H9 (cell line): ENCODE results near the gene LNP1. TPM values are rescaled to one million over a fixed set of nuclear protein-coding genes. Genes with fewer than 3 reads are reported as not detected.

ENCODE experiments used
- DNase-seq: peaks from one replicate; pipeline ENCODE4 v3.0.0-alpha.2; 2017
- H2AFZ ChIP-seq: one replicate; pipeline ENCODE4 v1.6.1; 2013; ENCODE audit warnings: mild to moderate bottlenecking, low read length, control low read depth, moderate library complexity
- H2AK5ac ChIP-seq: 2 replicates; pipeline ENCODE4 v1.6.1; 2013; ENCODE audit warnings: low read length, control low read depth, mixed read lengths; ENCODE audit not compliant: insufficient read length
- H2BK120ac ChIP-seq: one replicate; pipeline ENCODE4 v1.6.1; 2013; ENCODE audit warnings: low read depth, mild to moderate bottlenecking, low read length, control low read depth, inconsistent platforms; ENCODE audit not compliant: poor library complexity, severe bottlenecking
- H2BK12ac ChIP-seq: 2 replicates; pipeline ENCODE4 v1.6.1; 2013; ENCODE audit warnings: low read length, control low read depth, mixed read lengths, low read depth; ENCODE audit not compliant: insufficient read length
- H2BK15ac ChIP-seq: 2 replicates; pipeline ENCODE4 v1.6.1; 2013; ENCODE audit warnings: low read depth, low read length, control low read depth
- H2BK20ac ChIP-seq: one replicate; pipeline ENCODE4 v1.6.1; 2013; ENCODE audit warnings: low read depth, mild to moderate bottlenecking, low read length, control low read depth, inconsistent platforms; ENCODE audit not compliant: poor library complexity, severe bottlenecking
- H2BK5ac ChIP-seq: 2 replicates; pipeline ENCODE4 v1.6.1; 2013; ENCODE audit warnings: low read length, control low read depth, mixed read lengths; ENCODE audit not compliant: insufficient read length
- H3K14ac ChIP-seq: 2 replicates; pipeline ENCODE4 v1.6.1; 2013; ENCODE audit warnings: low read length, control low read depth; ENCODE audit not compliant: insufficient read depth
- H3K18ac ChIP-seq: 2 replicates; pipeline ENCODE4 v1.6.1; 2013; ENCODE audit warnings: low read depth, mild to moderate bottlenecking, mixed read lengths, low read length, control low read depth; ENCODE audit not compliant: insufficient read length
- H3K23ac ChIP-seq: 2 replicates; pipeline ENCODE4 v1.6.1; 2013; ENCODE audit warnings: low read length, control low read depth, mixed read lengths, low read depth; ENCODE audit not compliant: insufficient read length
- H3K23me2 ChIP-seq: 2 replicates; pipeline ENCODE4 v1.6.1; 2013; ENCODE audit warnings: low read depth, mild to moderate bottlenecking, mixed read lengths, low read length, control low read depth; ENCODE audit not compliant: insufficient read length, poor library complexity, severe bottlenecking
- H3K27ac ChIP-seq: 2 replicates; pipeline ENCODE4 v1.5.1; 2013; ENCODE audit warnings: low read length, control low read depth, mixed read lengths, low read depth; ENCODE audit not compliant: insufficient read length
- H3K27me3 ChIP-seq: 2 replicates; pipeline ENCODE4 v1.6.1; 2013; ENCODE audit warnings: low read length, control low read depth, inconsistent platforms; ENCODE audit not compliant: insufficient read depth
- H3K4ac ChIP-seq: 2 replicates; pipeline ENCODE4 v1.6.1; 2013; ENCODE audit warnings: low read depth, mild to moderate bottlenecking, control low read depth, inconsistent platforms, low read length, moderate library complexity
- H3K4me1 ChIP-seq: 2 replicates; pipeline ENCODE4 v1.6.1; 2013; ENCODE audit warnings: low read length, control low read depth, inconsistent platforms; ENCODE audit not compliant: insufficient read depth
- H3K4me2 ChIP-seq: 2 replicates; pipeline ENCODE4 v1.6.1; 2013; ENCODE audit warnings: low read length, control low read depth, mixed read lengths; ENCODE audit not compliant: insufficient read length, insufficient read depth
- H3K56ac ChIP-seq: 2 replicates; pipeline ENCODE4 v1.6.1; 2013; ENCODE audit warnings: low read depth, mild to moderate bottlenecking, mixed read lengths, low read length, control low read depth; ENCODE audit not compliant: insufficient read length
- H3K79me1 ChIP-seq: 2 replicates; pipeline ENCODE4 v1.6.1; 2013; ENCODE audit warnings: low read depth, mild to moderate bottlenecking, moderate library complexity, low read length, control low read depth, inconsistent platforms; ENCODE audit not compliant: insufficient read depth, poor library complexity, severe bottlenecking
- H3K79me2 ChIP-seq: 2 replicates; pipeline ENCODE4 v1.6.1; 2013; ENCODE audit warnings: low read length, control low read depth, inconsistent platforms; ENCODE audit not compliant: insufficient read depth
- H3K9ac ChIP-seq: 2 replicates; pipeline ENCODE4 v1.6.1; 2013; ENCODE audit warnings: low read length, control low read depth, mixed read lengths; ENCODE audit not compliant: insufficient read length; ENCODE audit errors: extremely low read depth
- H3K9me3 ChIP-seq: one replicate; pipeline ENCODE4 v1.6.1; 2013; ENCODE audit warnings: low read depth, low read length, inconsistent platforms; ENCODE audit not compliant: control insufficient read depth
- H3T11ph ChIP-seq: one replicate; pipeline ENCODE4 v1.6.1; 2013; ENCODE audit warnings: mild to moderate bottlenecking, low read length, control low read depth, inconsistent platforms
- H4K20me1 ChIP-seq: one replicate; pipeline ENCODE4 v1.6.1; 2013; ENCODE audit not compliant: control insufficient read depth, insufficient read length, insufficient read depth
- H4K5ac ChIP-seq: 2 replicates; pipeline ENCODE4 v1.6.1; 2013; ENCODE audit warnings: low read depth, mild to moderate bottlenecking, mixed read lengths, low read length, control low read depth; ENCODE audit not compliant: insufficient read length
- H4K8ac ChIP-seq: replicated peaks from 2 replicates; pipeline ENCODE4 v1.6.1; 2013; ENCODE audit warnings: low read length, control low read depth, mixed read lengths, low read depth; ENCODE audit not compliant: insufficient read length
- H4K91ac ChIP-seq: 2 replicates; pipeline ENCODE4 v1.6.1; 2013; ENCODE audit warnings: low read depth, mild to moderate bottlenecking, moderate library complexity, mixed read lengths, low read length, control low read depth; ENCODE audit not compliant: insufficient read length
- H3K27ac Mint-ChIP-seq, 3 experiments: 2 replicates in 2 of 3; 3 replicates in 1 of 3; pipeline ENCODE4 v1.8.0; 2020 to 2021; ENCODE audit warnings: mixed read lengths in 3 of 3, mild to moderate bottlenecking in 1 of 3, moderate library complexity in 1 of 3
- H3K27me3 Mint-ChIP-seq: 2 replicates; pipeline ENCODE4 v1.8.0; 2021; ENCODE audit warnings: low read depth, mild to moderate bottlenecking, moderate library complexity, mixed read lengths
- H3K36me3 Mint-ChIP-seq, 3 experiments: 2 replicates in 2 of 3; 3 replicates in 1 of 3; pipeline ENCODE4 v1.8.0; 2020 to 2021; ENCODE audit warnings: low read depth in 3 of 3, mixed read lengths in 3 of 3; ENCODE audit not compliant: insufficient read depth in 1 of 3
- H3K4me1 Mint-ChIP-seq, 2 experiments: 2 replicates each; pipeline ENCODE4 v1.8.0; 2020; ENCODE audit warnings: mixed read lengths in 2 of 2
- H3K4me3 Mint-ChIP-seq, 2 experiments: 2 replicates in 1 of 2; 3 replicates in 1 of 2; pipeline ENCODE4 v1.8.0; 2020 to 2021; ENCODE audit warnings: mild to moderate bottlenecking in 2 of 2, mixed read lengths in 2 of 2, moderate library complexity in 1 of 2
- H3K9me3 Mint-ChIP-seq, 2 experiments: 2 replicates in 1 of 2; 3 replicates in 1 of 2; pipeline ENCODE4 v1.8.0; 2020; ENCODE audit warnings: mild to moderate bottlenecking in 2 of 2, mixed read lengths in 2 of 2, moderate library complexity in 1 of 2
- CTCF ChIP-seq: fragments of 200-600 bp; sonication (generic); conservative IDR thresholded peaks from 3 replicates; pipeline ENCODE4 v1.8.0; 2021; ENCODE audit warnings: antibody characterized with exemption, mild to moderate bottlenecking
- WGBS: extraction: QIAGEN DNeasy Blood & Tissue Kit; methylation state at CpG from one replicate; pipeline ENCODE4 v1.1.7; 2013; ENCODE audit warnings: missing lambda C conversion rate, low lambda C conversion rate, mixed read lengths; ENCODE audit not compliant: insufficient read length; ENCODE audit errors: extremely low coverage; 5-methylcytosine and 5-hydroxymethylcytosine counted together
- total RNA-seq: library from RNA; stranded (reverse); gene quantifications from 2 replicates; pipeline ENCODE4 v1.2.1, GENCODE V29; 2021

The LNP1 gene
- total RNA-seq, 1 experiment from 2014 or later, result 4.1 TPM

- Histone ChIP-seq H2BK120ac (no peak overlapping the region), H3K4me2 (no peak overlapping the region), H3K18ac (no peak overlapping the region), H3K79me1 (no peaks in the 10 kb centered on the region), H3K79me2 (no peaks in the 10 kb centered on the region), H3K23me2 (no peaks in the 10 kb centered on the region), H2AFZ (no peak overlapping the region), H3K9me3 (peaks cover 10% of the 10 kb centered on the region), H2BK20ac (no peak overlapping the region), H2AK5ac (no peak overlapping the region), H4K8ac (no peak overlapping the region), H3K27me3 (no peaks in the 10 kb centered on the region), H3T11ph (no peak overlapping the region), H3K4me1 (no peaks in the 10 kb centered on the region), H3K9ac (no peak overlapping the region), H3K14ac (no peak overlapping the region), H2BK5ac (no peak overlapping the region), H4K5ac (no peak overlapping the region), H2BK12ac (no peak overlapping the region), H3K23ac (no peak overlapping the region), H4K91ac (no peak overlapping the region), H2BK15ac (no peak overlapping the region), H4K20me1 (no peaks in the 10 kb centered on the region), H3K4ac (no peak overlapping the region), H3K56ac (no peak overlapping the region), H3K27ac (no peak overlapping the region)
- H3K36me3 Mint-ChIP-seq, result peaks cover 13 to 35% (median 23%) of the 10 kb centered on the region in 3 experiments
- H3K4me1 Mint-ChIP-seq, result peaks cover 12 to 15% of the 10 kb centered on the region in 2 experiments; a peak in 3 of 4 replicates
- TF ChIP-seq CTCF, result no peak
- no peak overlapping the region for H3K27ac Mint-ChIP-seq
- H3K4me3 Mint-ChIP-seq, result no peak overlapping the region
- H3K27me3 Mint-ChIP-seq, result no peaks in the 10 kb centered on the region
- DNase-seq, result no peak
- H3K9me3 Mint-ChIP-seq, result peaks cover 38 to 45% of the 10 kb centered on the region in 2 experiments
- WGBS, result no CpG with 5 or more reads among the region's 1 CpG
Measured at GRCh38 chr3:100467133-100467532, 65.8 kb downstream of the LNP1 start.
